D721Med (cell line): ENCODE data around the gene PECR.
"Not testable (repeated sequence)": the region's sequence is repeated elsewhere in the genome, so short reads cannot be mapped to it uniquely, and the experiment has no call there.

Source experiments
- DNase-seq: peaks from one replicate; pipeline ENCODE4 v3.0.0; 2011; ENCODE audit warnings: low spot score; ENCODE audit not compliant: insufficient read length
- FAIRE-seq: peaks from 2 replicates; lab custom pipeline; 2011; peaks lifted over from hg19 to GRCh38; lab: Jason Lieb, UNC
- TF ChIP-seq, protein P1 (sequence below): IDR thresholded peaks from 2 replicates; pipeline ENCODE4 v1.5.1; 2012; ENCODE audit warnings: mild to moderate bottlenecking, control low read depth; ENCODE audit not compliant: insufficient read depth; ENCODE audit errors: missing control alignments

Gene PECR

DNA sequence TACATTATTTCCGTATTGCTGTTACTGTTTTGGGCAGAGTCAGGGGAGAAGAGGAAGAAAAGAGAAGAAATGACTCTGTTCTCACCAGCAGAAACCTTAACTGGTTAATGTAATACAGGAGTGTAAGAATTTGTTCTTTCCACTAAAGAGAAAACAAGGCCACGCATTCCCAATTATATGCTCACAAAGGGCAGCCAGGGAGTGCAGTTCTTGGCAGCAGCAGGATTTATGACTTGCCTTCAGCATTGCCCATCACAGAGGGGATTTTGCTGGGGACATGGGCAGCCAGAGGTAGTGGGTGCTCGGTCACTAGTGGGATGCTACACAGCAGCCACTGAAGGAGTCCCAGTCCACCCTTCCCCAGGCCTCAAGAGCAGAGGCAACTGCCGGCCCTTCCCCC, 86.7 kb downstream of the PECR start:
- TF ChIP-seq, protein P1, sequence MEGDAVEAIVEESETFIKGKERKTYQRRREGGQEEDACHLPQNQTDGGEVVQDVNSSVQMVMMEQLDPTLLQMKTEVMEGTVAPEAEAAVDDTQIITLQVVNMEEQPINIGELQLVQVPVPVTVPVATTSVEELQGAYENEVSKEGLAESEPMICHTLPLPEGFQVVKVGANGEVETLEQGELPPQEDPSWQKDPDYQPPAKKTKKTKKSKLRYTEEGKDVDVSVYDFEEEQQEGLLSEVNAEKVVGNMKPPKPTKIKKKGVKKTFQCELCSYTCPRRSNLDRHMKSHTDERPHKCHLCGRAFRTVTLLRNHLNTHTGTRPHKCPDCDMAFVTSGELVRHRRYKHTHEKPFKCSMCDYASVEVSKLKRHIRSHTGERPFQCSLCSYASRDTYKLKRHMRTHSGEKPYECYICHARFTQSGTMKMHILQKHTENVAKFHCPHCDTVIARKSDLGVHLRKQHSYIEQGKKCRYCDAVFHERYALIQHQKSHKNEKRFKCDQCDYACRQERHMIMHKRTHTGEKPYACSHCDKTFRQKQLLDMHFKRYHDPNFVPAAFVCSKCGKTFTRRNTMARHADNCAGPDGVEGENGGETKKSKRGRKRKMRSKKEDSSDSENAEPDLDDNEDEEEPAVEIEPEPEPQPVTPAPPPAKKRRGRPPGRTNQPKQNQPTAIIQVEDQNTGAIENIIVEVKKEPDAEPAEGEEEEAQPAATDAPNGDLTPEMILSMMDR = no peak
- FAIRE-seq = no peak

DNA sequence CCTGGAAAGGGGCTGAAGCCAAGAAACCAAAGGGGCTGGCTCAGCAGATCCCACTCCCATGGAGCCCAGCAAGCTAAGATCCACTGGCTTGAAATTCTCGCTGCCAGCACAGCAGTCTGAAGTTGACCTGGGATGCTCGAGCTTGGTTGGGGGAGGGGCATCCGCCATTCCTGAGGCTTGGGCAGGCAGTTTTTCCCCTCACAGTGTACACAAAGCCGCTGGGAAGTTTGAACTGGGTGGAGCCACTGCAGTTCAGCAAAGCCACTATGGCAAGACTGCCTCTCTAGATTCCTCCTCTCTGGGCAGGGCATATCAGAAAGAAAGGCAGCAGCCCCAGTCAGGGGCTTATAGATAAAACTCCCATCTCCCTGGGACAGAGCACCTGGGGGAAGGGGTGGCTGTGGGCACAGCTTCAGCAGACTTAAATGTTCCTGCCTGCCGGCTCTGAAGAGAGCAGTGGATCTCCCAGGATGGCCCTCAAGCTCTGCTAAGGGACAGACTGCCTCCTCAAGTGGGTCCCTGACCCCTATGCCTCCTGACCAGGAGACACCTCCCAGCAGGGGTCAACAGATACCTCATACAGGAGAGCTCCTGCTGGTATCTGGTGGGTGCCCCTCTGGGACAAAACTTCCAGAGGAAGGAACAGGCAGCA, 92.9 kb downstream of the PECR start:
- not testable (repeated sequence) for DNase-seq, FAIRE-seq

More for the DNA sequence above, 86.7 kb downstream of the PECR start:
- DNase-seq = no peak
